ENCODE results near the gene KRTAP5-10.

DNA sequence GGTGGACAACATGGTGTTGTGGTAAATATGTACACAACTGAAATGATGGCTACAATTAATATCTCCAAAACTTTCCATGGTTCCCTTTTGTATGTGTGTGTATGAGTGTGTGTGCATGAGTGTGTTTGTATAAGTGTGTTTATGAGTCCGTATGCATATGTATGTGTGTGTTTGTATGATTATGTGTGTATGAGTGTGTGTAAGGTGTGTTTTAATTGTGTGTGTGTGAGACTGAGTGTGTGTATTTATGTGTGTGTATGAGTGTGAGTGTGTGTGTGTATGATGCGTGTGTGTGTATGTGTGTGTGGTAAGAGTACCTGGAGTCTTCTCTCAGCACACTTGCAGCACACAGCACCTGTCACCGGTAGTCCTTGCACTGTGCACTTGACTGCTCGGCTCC lies 9.3 kb upstream of the KRTAP5-10 start:
- TF ChIP-seq ZNF292 (tag by site-specific recombination; IDR thresholded peaks at IDR 0.05; ENCODE audit: borderline replicate concordance, low read depth): no peak
- TF ChIP-seq TCF7L2 (IDR thresholded peaks at IDR 0.05; ENCODE audit: borderline replicate concordance, low read depth, low read length): no peak
- TF ChIP-seq, protein P1, sequence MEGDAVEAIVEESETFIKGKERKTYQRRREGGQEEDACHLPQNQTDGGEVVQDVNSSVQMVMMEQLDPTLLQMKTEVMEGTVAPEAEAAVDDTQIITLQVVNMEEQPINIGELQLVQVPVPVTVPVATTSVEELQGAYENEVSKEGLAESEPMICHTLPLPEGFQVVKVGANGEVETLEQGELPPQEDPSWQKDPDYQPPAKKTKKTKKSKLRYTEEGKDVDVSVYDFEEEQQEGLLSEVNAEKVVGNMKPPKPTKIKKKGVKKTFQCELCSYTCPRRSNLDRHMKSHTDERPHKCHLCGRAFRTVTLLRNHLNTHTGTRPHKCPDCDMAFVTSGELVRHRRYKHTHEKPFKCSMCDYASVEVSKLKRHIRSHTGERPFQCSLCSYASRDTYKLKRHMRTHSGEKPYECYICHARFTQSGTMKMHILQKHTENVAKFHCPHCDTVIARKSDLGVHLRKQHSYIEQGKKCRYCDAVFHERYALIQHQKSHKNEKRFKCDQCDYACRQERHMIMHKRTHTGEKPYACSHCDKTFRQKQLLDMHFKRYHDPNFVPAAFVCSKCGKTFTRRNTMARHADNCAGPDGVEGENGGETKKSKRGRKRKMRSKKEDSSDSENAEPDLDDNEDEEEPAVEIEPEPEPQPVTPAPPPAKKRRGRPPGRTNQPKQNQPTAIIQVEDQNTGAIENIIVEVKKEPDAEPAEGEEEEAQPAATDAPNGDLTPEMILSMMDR (tag by site-specific recombination; IDR thresholded peaks at IDR 0.05): no peak
- TF ChIP-seq, protein P2, sequence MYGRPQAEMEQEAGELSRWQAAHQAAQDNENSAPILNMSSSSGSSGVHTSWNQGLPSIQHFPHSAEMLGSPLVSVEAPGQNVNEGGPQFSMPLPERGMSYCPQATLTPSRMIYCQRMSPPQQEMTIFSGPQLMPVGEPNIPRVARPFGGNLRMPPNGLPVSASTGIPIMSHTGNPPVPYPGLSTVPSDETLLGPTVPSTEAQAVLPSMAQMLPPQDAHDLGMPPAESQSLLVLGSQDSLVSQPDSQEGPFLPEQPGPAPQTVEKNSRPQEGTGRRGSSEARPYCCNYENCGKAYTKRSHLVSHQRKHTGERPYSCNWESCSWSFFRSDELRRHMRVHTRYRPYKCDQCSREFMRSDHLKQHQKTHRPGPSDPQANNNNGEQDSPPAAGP (tag by site-specific recombination; IDR thresholded peaks at IDR 0.05): no peak
- no peak for TF ChIP-seq ZBTB8A (tag by site-specific recombination; IDR thresholded peaks at IDR 0.05)
- TF ChIP-seq ZNF76 (tag by site-specific recombination; IDR thresholded peaks at IDR 0.05; ENCODE audit: borderline replicate concordance, low read depth): no peak
- TF ChIP-seq ZNF350 (tag by site-specific recombination; IDR thresholded peaks at IDR 0.05): no peak
- no peak for TF ChIP-seq ZNF660 (tag by site-specific recombination; IDR thresholded peaks at IDR 0.05)
- no peak for TF ChIP-seq HOXC10 (CRISPR knock-in tag; IDR thresholded peaks at IDR 0.05)
- TF ChIP-seq, protein P3, sequence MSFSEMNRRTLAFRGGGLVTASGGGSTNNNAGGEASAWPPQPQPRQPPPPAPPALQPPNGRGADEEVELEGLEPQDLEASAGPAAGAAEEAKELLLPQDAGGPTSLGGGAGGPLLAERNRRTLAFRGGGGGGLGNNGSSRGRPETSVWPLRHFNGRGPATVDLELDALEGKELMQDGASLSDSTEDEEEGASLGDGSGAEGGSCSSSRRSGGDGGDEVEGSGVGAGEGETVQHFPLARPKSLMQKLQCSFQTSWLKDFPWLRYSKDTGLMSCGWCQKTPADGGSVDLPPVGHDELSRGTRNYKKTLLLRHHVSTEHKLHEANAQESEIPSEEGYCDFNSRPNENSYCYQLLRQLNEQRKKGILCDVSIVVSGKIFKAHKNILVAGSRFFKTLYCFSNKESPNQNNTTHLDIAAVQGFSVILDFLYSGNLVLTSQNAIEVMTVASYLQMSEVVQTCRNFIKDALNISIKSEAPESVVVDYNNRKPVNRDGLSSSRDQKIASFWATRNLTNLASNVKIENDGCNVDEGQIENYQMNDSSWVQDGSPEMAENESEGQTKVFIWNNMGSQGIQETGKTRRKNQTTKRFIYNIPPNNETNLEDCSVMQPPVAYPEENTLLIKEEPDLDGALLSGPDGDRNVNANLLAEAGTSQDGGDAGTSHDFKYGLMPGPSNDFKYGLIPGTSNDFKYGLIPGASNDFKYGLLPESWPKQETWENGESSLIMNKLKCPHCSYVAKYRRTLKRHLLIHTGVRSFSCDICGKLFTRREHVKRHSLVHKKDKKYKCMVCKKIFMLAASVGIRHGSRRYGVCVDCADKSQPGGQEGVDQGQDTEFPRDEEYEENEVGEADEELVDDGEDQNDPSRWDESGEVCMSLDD (tag by site-specific recombination; IDR thresholded peaks at IDR 0.05): no peak
